ENCODE data around the gene C11orf65.

C11orf65 gene

GRCh38 chr11:108346451-108346850 lies 120.9 kb downstream of the C11orf65 start:
- DNase-seq, result no peak
- TF ChIP-seq EZH2 (optimal IDR thresholded peaks at IDR 0.05; ENCODE audit: low read depth, low read length) (no peak), CTCF (IDR thresholded peaks at IDR 0.05; ENCODE audit: low read length) (no peak)
- H2AFZ ChIP-seq (ENCODE audit: low read length), result no peak overlapping the region
- no peaks in the 10 kb centered on the region for H3F3A ChIP-seq (ENCODE audit: insufficient read depth, low read length)
- no peak overlapping the region for H3K4me3 ChIP-seq (ENCODE audit: low read length)
- H3K27me3 ChIP-seq (replicated peaks; ENCODE audit: insufficient read depth, low read length), result no peaks in the 10 kb centered on the region
- H3K4me1 ChIP-seq (ENCODE audit: low read length), result no peaks in the 10 kb centered on the region
- no peak overlapping the region for H3K9ac ChIP-seq (ENCODE audit: low read length)
- no peaks in the 10 kb centered on the region for H3K79me2 ChIP-seq (ENCODE audit: low read length)
- H3K9me3 ChIP-seq (replicated peaks; ENCODE audit: insufficient read depth, low read length), result no peaks in the 10 kb centered on the region
- H3K4me2 ChIP-seq (ENCODE audit: low read depth, low read length), result no peak overlapping the region
- peaks cover 5% of the 10 kb centered on the region; the same call in 1 of the 2 replicates for H3K36me3 ChIP-seq (replicated peaks; ENCODE audit: insufficient read depth, low read length)
- no peaks in the 10 kb centered on the region for H3K9me2 ChIP-seq (replicated peaks; ENCODE audit: insufficient read depth, low read length)
- H4K20me1 ChIP-seq (ENCODE audit: insufficient read depth, low read length), result no peaks in the 10 kb centered on the region
- no peak overlapping the region for H3K27ac ChIP-seq (ENCODE audit: low read length)

GRCh38 chr11:108345767-108346166 lies 121.6 kb downstream of the C11orf65 start:
- TF ChIP-seq CTCF (IDR thresholded peaks at IDR 0.05; ENCODE audit: low read length), result no peak
- TF ChIP-seq EZH2 (optimal IDR thresholded peaks at IDR 0.05; ENCODE audit: low read depth, low read length), result no peak
- TF ChIP-seq EZH2phosphoT487 (IDR thresholded peaks at IDR 0.05; ENCODE audit: low read length), result no peak
- H3K27me3 ChIP-seq (replicated peaks; ENCODE audit: insufficient read depth, low read length), result no peaks in the 10 kb centered on the region
- H3K4me1 ChIP-seq (ENCODE audit: low read length), result no peaks in the 10 kb centered on the region
- no peak overlapping the region for H3K27ac ChIP-seq (ENCODE audit: low read length)
- H3F3A ChIP-seq (ENCODE audit: insufficient read depth, low read length), result 0 out of 2 replicates have a peak, but pooled peaks cover 3% of the 10 kb centered on the region
- no peak for DNase-seq
- no peaks in the 10 kb centered on the region for H3K79me2 ChIP-seq (ENCODE audit: low read length)
- H3K36me3 ChIP-seq (replicated peaks; ENCODE audit: insufficient read depth, low read length), result peaks cover 5% of the 10 kb centered on the region; the same call in 1 of the 2 replicates
- no peak overlapping the region for H3K4me3 ChIP-seq (ENCODE audit: low read length)
- no peaks in the 10 kb centered on the region for H4K20me1 ChIP-seq (ENCODE audit: insufficient read depth, low read length)
- no peaks in the 10 kb centered on the region for H3K9me3 ChIP-seq (replicated peaks; ENCODE audit: insufficient read depth, low read length)
- H3K9me2 ChIP-seq (replicated peaks; ENCODE audit: insufficient read depth, low read length), result no peaks in the 10 kb centered on the region
- no peak overlapping the region for H3K9ac ChIP-seq (ENCODE audit: low read length)
- no peak overlapping the region for H2AFZ ChIP-seq (ENCODE audit: low read length)
- H3K4me2 ChIP-seq (ENCODE audit: low read depth, low read length), result no peak overlapping the region

GRCh38 chr11:108343714-108344113 lies 123.6 kb downstream of the C11orf65 start:
- peaks cover 5% of the 10 kb centered on the region; the same call in 1 of the 2 replicates for H3K36me3 ChIP-seq (replicated peaks; ENCODE audit: insufficient read depth, low read length)

More at GRCh38 chr11:108343714-108344113, 123.6 kb downstream of the C11orf65 start:
- no peaks in the 10 kb centered on the region for H3K9me3 ChIP-seq (replicated peaks; ENCODE audit: insufficient read depth, low read length)
- H4K20me1 ChIP-seq (ENCODE audit: insufficient read depth, low read length), result no peaks in the 10 kb centered on the region
- H3K4me1 ChIP-seq (ENCODE audit: low read length), result no peaks in the 10 kb centered on the region
- no peak for TF ChIP-seq EZH2 (optimal IDR thresholded peaks at IDR 0.05; ENCODE audit: low read depth, low read length)
- no peak for TF ChIP-seq CTCF (IDR thresholded peaks at IDR 0.05; ENCODE audit: low read length)
- TF ChIP-seq EZH2phosphoT487 (IDR thresholded peaks at IDR 0.05; ENCODE audit: low read length), result no peak
- no peaks in the 10 kb centered on the region for H3K27me3 ChIP-seq (replicated peaks; ENCODE audit: insufficient read depth, low read length)
- 0 out of 2 replicates have a peak, but pooled peaks cover 3% of the 10 kb centered on the region for H3F3A ChIP-seq (ENCODE audit: insufficient read depth, low read length)
- no peaks in the 10 kb centered on the region for H3K9me2 ChIP-seq (replicated peaks; ENCODE audit: insufficient read depth, low read length)
- no peak overlapping the region for H3K4me3 ChIP-seq (ENCODE audit: low read length)
- H3K9ac ChIP-seq (ENCODE audit: low read length), result no peak overlapping the region
- no peak overlapping the region for H2AFZ ChIP-seq (ENCODE audit: low read length)
- H3K27ac ChIP-seq (ENCODE audit: low read length), result no peak overlapping the region
- DNase-seq, result no peak
- H3K79me2 ChIP-seq (ENCODE audit: low read length), result no peaks in the 10 kb centered on the region
- H3K4me2 ChIP-seq (ENCODE audit: low read depth, low read length), result no peak overlapping the region
